Measurements from ENCODE around the gene IGFBP1.

GRCh38 chr7:45892407-45893035, 4.2 kb downstream of the IGFBP1 start:
- TF ChIP-seq RAD21 (IDR thresholded peaks at IDR 0.05; ENCODE audit: low read depth): no peak
- no peak for TF ChIP-seq EP300 (IDR thresholded peaks at IDR 0.05; ENCODE audit: borderline replicate concordance)
- TF ChIP-seq YY1 (IDR thresholded peaks at IDR 0.05; ENCODE audit: low read depth): no peak
- TF ChIP-seq NFIC (IDR thresholded peaks at IDR 0.05): no peak
- no peak for TF ChIP-seq TAF1 (IDR thresholded peaks at IDR 0.05; ENCODE audit: low read depth)
- TF ChIP-seq REST (IDR thresholded peaks at IDR 0.05; ENCODE audit: low read depth): no peak
- no peak for TF ChIP-seq CREB1 (IDR thresholded peaks at IDR 0.05; ENCODE audit: low read depth)
- no peak for TF ChIP-seq EGR1 (IDR thresholded peaks at IDR 0.05)
- TF ChIP-seq, protein P1, sequence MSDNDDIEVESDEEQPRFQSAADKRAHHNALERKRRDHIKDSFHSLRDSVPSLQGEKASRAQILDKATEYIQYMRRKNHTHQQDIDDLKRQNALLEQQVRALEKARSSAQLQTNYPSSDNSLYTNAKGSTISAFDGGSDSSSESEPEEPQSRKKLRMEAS (IDR thresholded peaks at IDR 0.05): no peak

Measured in Ishikawa (cell line).